Spinal cord (tissue), 10 donors: ENCODE results near the gene GPRC5C. TPM values are rescaled to one million over a fixed set of nuclear protein-coding genes. Genes with fewer than 3 reads are reported as not detected.

Experiments used
- DNase-seq, 6 donors: peaks; one replicate each; pipeline versions ENCODE4 v3.0.0 to v3.0.0-alpha.2; 2013 to 2015; ENCODE audit warnings: low spot score in 6 of 6, low read depth in 4 of 6
- H3K27ac ChIP-seq: one replicate; pipeline ENCODE4 v1.5.1; 2013; ENCODE audit warnings: low read depth, low read length, control low read depth
- H3K27me3 ChIP-seq: one replicate; pipeline ENCODE4 v1.6.1; 2013; ENCODE audit warnings: low read length; ENCODE audit not compliant: control insufficient read depth, insufficient read depth
- H3K36me3 ChIP-seq: one replicate; pipeline ENCODE4 v1.6.1; 2013; ENCODE audit warnings: low read length; ENCODE audit not compliant: control insufficient read depth, insufficient read depth
- H3K4me1 ChIP-seq: one replicate; pipeline ENCODE4 v1.6.1; 2013; ENCODE audit warnings: low read length; ENCODE audit not compliant: control insufficient read depth, insufficient read depth
- H3K4me3 ChIP-seq: one replicate; pipeline ENCODE4 v1.5.1; 2013; ENCODE audit warnings: low read depth, low read length, control low read depth
- H3K9me3 ChIP-seq: one replicate; pipeline ENCODE4 v1.6.1; 2013; ENCODE audit warnings: low read length; ENCODE audit not compliant: control insufficient read depth, insufficient read depth
- WGBS: methylation state at CpG from one replicate; pipeline ENCODE4 v1.1.5; 2013; ENCODE audit warnings: missing lambda C conversion rate; ENCODE audit not compliant: insufficient coverage; 5-methylcytosine and 5-hydroxymethylcytosine counted together
- polyA plus RNA-seq, 2 donors: library from polyadenylated mRNA; unstranded; fragments of 120-200 nt; gene quantifications; one replicate each; pipeline ENCODE4 v1.2.1, GENCODE V29; 2013; ENCODE audit not compliant: insufficient read length in 2 of 2
- total RNA-seq, 2 donors: library from RNA; depleted of rRNA in 1 of 2; stranded (reverse); fragments of 120-200 nt in 1 of 2; fragments of >200 nt in 1 of 2; gene quantifications; one replicate each; pipeline versions ENCODE4 v1.2.3 to v1.2.4, GENCODE V29; 2013 to 2014
- donor health status: healthy.

GPRC5C gene
- total and polyA plus RNA-seq, 4 donors = 10.4 to 98.7 (median 17.7) TPM

DNA sequence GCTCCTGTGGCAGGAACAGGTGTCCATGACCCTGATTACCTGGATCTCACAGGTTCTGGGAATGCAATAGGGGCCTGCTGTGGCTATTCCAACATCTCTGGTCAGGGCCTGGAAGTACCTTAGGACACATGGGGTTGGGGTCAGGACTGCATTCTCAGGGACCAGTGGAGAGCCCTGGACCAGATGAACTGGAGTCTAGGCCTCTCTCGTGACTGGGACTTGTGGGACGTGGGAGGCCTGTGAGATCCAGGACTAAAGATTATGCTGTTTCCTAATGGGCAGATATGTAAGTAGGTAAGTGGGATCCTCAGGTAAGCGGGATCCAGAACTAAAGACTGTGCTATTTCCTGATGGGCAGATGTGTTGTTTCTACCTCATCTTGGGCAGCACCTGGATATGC, 18.3 kb downstream of the GPRC5C start:
- no peaks in the 10 kb centered on the region for H3K27me3 ChIP-seq
- peaks cover 49% of the 10 kb centered on the region for H3K4me1 ChIP-seq
- no peak overlapping the region for H3K27ac ChIP-seq
- no peak overlapping the region for H3K4me3 ChIP-seq
- no peak for DNase-seq
- WGBS = 100% methylated on average over 3 of the region's 3 CpGs
- peaks cover 15% of the 10 kb centered on the region for H3K36me3 ChIP-seq
- no peaks in the 10 kb centered on the region for H3K9me3 ChIP-seq

DNA sequence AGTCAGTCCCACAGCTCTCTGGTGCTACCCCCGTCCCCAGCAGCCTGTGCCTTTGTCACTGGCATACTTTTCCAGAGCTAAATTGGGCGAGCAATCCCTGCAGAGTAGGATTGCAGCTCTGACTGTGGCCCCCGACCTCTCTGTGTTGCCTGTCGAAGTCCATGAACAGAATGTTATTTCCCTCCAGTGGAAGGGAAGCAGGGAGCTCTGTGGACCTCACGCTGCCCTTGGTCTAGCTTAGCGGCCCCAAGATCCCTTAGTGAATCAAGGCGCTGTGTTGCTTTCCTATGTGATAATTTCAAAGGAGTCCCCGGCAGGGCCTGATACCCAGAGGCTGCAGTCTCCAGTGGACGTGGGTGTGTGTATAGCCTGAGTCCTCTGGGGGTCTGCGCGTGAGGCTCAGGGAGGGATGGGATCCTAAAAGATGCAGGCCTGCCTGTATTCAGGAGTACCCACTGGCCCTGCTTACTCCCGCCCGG, 19.1 kb downstream of the GPRC5C start:
- WGBS = 86% methylated on average over 13 of the region's 13 CpGs
- peaks cover 54% of the 10 kb centered on the region for H3K4me1 ChIP-seq

DNA sequence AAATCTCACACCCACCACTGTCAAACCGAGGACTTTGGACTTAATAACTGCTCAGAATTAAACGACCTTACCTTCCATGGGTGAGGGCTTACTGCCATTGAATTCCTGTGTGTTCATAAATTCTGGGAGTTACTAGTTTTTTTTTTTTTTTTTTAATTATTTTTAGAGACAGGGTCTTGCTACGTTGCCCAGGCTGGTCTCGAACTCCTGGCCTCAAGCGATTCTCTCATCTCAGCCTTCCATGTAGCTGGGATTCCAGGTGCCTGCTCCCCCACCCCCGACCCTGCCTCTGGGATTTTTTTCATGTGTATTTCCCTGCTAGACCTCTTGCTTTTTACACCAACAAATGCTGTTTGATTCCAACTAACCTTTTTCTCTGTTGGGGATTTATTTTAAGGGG, 19.7 kb downstream of the GPRC5C start:
- no peak overlapping the region for H3K27ac ChIP-seq

More for the DNA sequence above, 19.1 kb downstream of the GPRC5C start:
- H3K27me3 ChIP-seq = no peaks in the 10 kb centered on the region
- no peaks in the 10 kb centered on the region for H3K9me3 ChIP-seq
- DNase-seq = no peak
- peaks cover 14% of the 10 kb centered on the region for H3K36me3 ChIP-seq
- H3K4me3 ChIP-seq = no peak overlapping the region
- H3K27ac ChIP-seq = no peak overlapping the region

DNA sequence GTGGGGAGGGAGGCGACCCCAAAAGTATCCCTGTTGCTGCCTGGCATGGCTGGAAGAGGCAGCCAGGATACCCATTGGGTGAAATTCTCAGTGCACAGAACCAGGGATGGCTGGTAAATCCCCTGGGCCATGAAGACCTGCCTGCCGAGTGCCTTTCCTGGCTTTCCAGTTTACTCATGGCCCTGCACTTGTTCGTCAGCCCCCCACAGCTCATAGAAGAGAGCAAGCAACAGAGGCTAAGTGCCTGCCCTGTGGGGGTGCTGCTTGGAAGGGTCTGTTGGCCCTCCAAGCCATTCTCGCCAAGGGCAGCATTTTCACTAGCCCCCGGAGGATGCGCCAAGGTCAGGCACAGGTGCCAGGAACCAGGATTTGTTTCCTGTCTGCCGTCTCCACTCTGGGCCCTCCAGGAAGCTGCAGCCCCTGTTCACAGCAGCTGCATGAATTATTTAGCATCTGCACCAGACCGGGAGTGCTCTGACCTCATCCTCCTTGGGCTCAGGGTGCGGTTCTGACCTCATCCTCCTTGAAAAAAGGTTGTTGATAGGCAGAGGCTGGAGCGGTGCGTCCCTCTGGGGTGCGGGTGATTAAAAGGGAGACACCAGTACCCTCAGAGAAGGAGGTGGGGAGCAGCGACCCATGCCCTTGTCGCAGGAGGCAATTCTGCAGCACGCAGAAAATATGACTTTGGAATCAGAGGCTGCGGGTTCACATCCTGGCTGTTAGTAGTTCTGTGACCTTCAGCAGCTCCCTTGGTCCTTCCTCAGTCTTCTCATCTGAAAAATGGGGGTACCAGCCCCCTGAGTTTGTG, 20.3 kb downstream of the GPRC5C start:
- Histone ChIP-seq H3K27ac (no peak overlapping the region), H3K27me3 (no peaks in the 10 kb centered on the region), H3K4me3 (no peak overlapping the region), H3K4me1 (peaks cover 50% of the 10 kb centered on the region), H3K36me3 (peaks cover 7% of the 10 kb centered on the region), H3K9me3 (no peaks in the 10 kb centered on the region)
- DNase-seq = no peak
- 47% methylated on average over 16 of the region's 16 CpGs for WGBS

More for the DNA sequence above, 19.7 kb downstream of the GPRC5C start:
- Histone ChIP-seq H3K27me3 (no peaks in the 10 kb centered on the region), H3K4me1 (peaks cover 53% of the 10 kb centered on the region), H3K4me3 (no peak overlapping the region), H3K36me3 (peaks cover 12% of the 10 kb centered on the region), H3K9me3 (no peaks in the 10 kb centered on the region)
- 86% methylated on average over 3 of the region's 6 CpGs for WGBS
- DNase-seq = no peak

DNA sequence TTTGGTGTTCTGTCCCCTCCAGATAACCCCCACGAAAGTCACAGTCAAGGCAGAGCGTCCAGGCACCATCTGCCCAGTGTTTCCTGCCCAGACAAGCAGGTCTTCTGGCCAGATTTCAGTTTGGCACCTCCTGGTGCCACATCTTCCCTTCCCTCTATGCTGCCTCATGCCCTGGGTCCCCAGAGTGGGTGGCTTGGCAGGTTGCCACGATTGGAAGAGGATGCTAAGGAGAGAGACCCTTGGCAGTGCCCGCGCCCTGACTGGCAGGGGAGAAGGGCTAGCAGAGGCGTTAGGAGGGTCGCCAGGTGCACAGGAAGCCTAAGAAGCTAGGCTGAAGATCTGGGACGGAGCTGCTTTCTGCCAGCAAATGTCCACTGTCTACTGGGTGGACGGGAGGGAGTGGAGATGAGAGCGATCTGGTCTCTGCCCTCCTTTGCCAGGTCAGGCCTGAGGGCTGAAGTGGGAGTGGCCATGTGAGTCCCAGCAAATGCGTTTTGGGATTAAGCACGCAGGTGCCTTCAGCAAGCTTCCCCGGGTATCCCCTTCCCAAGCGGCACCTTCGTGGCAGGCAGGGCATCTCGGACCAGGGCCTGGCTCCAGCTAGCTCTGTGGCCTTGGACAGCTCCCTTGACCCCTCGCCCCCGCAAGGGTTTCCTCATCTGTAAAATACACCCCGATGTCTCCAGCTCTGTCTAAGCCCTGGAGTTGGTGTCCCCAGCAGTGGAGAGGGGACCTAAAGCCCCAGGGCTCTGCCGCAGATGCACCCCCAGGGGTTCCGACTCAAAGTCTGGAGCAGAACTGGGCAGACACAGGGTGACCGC, 21.2 kb downstream of the GPRC5C start:
- H3K9me3 ChIP-seq = no peaks in the 10 kb centered on the region
- H3K4me3 ChIP-seq = peak overlapping the region; percentile 43
- DNase-seq = peak in 1 of 6 donors; percentile 41
- H3K27ac ChIP-seq = no peak overlapping the region
- H3K27me3 ChIP-seq = no peaks in the 10 kb centered on the region
- 49% methylated on average over 22 of the region's 22 CpGs for WGBS
- peaks cover 52% of the 10 kb centered on the region for H3K4me1 ChIP-seq
- H3K36me3 ChIP-seq = peaks cover 5% of the 10 kb centered on the region

DNA sequence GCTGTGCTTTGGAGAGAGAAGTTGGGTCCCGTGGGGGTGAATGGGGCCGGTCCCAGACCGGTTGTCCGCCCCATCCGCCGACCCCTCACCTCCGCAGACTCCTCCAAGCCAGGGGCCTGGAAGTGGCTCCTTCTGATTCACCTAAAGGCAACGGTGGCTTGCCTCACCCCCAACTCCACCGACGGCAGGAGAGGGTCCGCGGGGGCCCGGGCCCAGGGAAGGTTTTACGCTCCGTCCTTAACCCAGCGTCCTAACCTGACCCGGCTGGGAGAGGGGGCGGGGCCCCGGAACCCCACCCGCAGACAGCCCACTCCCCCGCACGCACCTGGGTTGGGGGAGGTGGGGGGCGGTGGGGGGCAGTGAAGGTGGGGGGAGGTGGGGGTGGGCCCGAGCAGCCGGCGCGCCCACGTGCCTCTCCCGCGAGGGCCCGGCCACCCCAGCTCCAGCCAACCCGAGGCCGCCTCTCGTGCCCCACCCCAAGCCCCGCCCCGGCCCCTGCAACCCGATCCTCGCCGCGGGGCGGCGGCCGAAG, 21.8 kb downstream of the GPRC5C start:
- 3% methylated on average over 27 of the region's 43 CpGs for WGBS
- Histone ChIP-seq H3K27me3 (no peaks in the 10 kb centered on the region), H3K4me3 (peak overlapping the region; percentile 43), H3K36me3 (peaks cover 5% of the 10 kb centered on the region), H3K27ac (no peak overlapping the region), H3K9me3 (no peaks in the 10 kb centered on the region), H3K4me1 (peaks cover 52% of the 10 kb centered on the region)
- DNase-seq = no peak

DNA sequence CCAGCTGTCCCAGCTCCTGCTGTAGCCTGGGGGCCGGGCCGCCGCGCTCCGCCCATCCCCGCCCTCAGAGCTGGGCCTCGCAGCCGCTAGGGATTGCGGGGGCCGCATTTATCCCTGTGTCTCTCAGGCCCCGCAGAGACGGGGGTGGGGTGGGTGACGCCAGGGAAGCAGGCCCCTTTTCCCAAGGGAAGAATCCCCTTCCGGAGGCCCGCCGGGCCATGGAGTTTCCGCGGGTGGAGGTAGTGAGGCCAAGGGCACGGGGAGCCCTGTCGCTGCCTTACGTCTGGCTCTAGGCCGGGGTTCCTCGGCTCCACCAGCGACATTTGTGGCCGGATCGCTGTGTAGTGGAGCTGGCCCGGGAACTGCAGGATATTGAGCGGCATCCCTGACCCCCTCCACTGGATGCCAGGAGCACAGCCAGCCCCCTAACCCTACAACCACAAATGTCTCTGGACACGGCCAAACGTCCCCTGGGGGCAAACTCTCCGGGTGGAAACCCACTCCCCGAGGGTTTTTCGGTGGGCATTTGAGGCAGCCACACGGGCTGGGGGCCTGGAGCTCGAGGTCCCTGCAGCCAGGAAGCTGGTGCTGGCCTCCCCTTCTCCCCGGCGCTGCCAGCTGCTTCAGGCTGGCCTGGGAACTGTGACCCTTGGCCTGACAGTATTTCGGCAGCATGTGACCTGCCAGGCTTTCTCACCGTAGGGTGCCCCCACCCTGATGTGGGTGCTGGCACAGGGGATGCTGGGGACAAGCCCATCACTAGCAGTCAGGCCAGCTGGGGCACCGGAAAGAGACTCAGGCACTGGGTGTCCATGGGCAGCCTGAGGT, 22.5 kb downstream of the GPRC5C start:
- WGBS = 5% methylated on average over 35 of the region's 40 CpGs
- H3K36me3 ChIP-seq = peaks cover 3% of the 10 kb centered on the region
- peak overlapping the region; percentile 45 for H3K4me3 ChIP-seq
- H3K27ac ChIP-seq = peak overlapping the region; percentile 86
- H3K4me1 ChIP-seq = peaks cover 52% of the 10 kb centered on the region
- no peaks in the 10 kb centered on the region for H3K27me3 ChIP-seq
- no peaks in the 10 kb centered on the region for H3K9me3 ChIP-seq
- DNase-seq = peak in 5 of 6 donors; percentile 45 to 93 (median 72)

DNA sequence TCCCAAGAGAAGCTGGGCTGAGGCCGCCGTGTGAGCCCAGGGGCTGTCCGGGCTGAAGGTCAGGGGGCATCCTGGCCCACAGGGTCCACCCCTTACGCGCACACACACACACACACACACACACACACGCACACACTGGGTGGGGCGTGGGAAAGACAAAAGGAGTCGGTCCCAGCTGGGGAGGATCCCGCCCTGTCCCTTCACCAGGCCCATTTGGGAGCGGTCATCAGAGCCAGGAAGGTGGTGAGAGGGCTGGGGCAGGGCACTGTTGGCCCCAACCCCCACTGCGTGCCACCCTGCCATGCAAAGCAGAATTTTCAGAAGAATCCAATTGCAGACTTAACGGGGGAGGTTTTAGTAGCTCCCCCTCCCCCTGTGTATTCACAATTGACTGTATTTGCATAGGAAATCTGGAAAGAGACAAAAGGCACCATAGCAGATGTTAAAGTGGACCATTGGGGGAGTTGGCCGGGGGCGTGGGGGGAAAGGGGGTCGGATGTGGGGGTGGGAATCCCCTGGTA, 23.2 kb downstream of the GPRC5C start:
- H3K27me3 ChIP-seq = no peaks in the 10 kb centered on the region
- no peaks in the 10 kb centered on the region for H3K9me3 ChIP-seq
- 61% methylated on average over 2 of the region's 15 CpGs for WGBS
- no peaks in the 10 kb centered on the region for H3K36me3 ChIP-seq
- H3K27ac ChIP-seq = peak overlapping the region; percentile 86
- no peak overlapping the region for H3K4me3 ChIP-seq
- H3K4me1 ChIP-seq = peaks cover 52% of the 10 kb centered on the region
- DNase-seq = peak in 2 of 6 donors; percentile 66 to 76

DNA sequence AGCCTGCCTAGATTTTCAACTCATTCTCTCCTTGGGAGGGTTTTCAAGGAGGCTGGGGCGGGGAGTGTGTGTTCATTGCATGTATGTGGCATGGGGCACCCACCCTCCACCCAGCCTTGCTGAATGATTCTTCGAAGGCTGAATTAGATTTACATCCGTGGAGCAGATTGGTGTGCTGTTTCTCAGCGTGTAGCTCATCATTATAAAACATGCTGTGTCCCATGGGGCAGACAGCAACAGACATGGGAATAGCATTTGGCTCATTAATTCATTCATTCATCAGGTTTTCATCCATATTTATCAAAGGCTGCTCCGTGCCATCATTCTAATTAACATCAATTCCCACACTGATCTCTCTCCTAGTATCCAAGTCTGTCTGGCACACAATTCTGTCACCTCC, 23.9 kb downstream of the GPRC5C start:
- 59% methylated on average over 4 of the region's 5 CpGs for WGBS
- Histone ChIP-seq H3K27ac (no peak overlapping the region), H3K27me3 (no peaks in the 10 kb centered on the region), H3K4me3 (no peak overlapping the region), H3K4me1 (peaks cover 48% of the 10 kb centered on the region), H3K36me3 (no peaks in the 10 kb centered on the region), H3K9me3 (no peaks in the 10 kb centered on the region)
- DNase-seq = peak in 2 of 6 donors; percentile 86 to 94
